ENCODE data around the gene ANKAR. TPM values are rescaled to one million over a fixed set of nuclear protein-coding genes. Genes with fewer than 3 reads are reported as not detected.

The ANKAR gene
- total RNA-seq, 1 experiment from 2014 or later, result 0.84 TPM

GRCh38 chr2:189627789-189628188, 46.7 kb upstream of the ANKAR start:
- intact Hi-C loops (cut with micrococcal nuclease), result no loop called here
- Histone ChIP-seq H3K9me3 (ENCODE audit: control insufficient read depth in 1 of 2, insufficient read depth in 1 of 2, low read depth in 1 of 2, low read length in 2 of 2) (no peaks in the 10 kb centered on the region), H3K9ac (ENCODE audit: low read length) (no peak overlapping the region)

More at GRCh38 chr2:189627789-189628188, 46.7 kb upstream of the ANKAR start:
- Histone ChIP-seq H4K20me1 (ENCODE audit: insufficient read depth) (no peaks in the 10 kb centered on the region), H3K27ac (ENCODE audit: low read depth, low read length) (no peak overlapping the region), H2AFZ (ENCODE audit: low read depth, low read length, poor library complexity, severe bottlenecking) (no peak overlapping the region), H3K36me3 (ENCODE audit: control insufficient read depth in 1 of 2, insufficient read depth in 2 of 2, low read length in 2 of 2) (no peaks in the 10 kb centered on the region), H3K27me3 (ENCODE audit: insufficient read depth, low read length) (no peaks in the 10 kb centered on the region), H3K9me2 (ENCODE audit: insufficient read depth) (no peaks in the 10 kb centered on the region), H3K4me2 (ENCODE audit: low read length) (no peak overlapping the region), H3K4me3 (replicated peaks in 1 of 2; ENCODE audit: low read depth in 1 of 2, low read length in 2 of 2) (no peak overlapping the region), H3K79me2 (ENCODE audit: insufficient read depth, low read length) (no peaks in the 10 kb centered on the region), H3K4me1 (ENCODE audit: control insufficient read depth in 1 of 2, insufficient read depth in 2 of 2, low read length in 2 of 2) (peaks cover 6 to 13% of the 10 kb centered on the region in 2 experiments; a peak in 3 of 4 replicates)
- CTCF ChIA-PET, result no interaction called here
- RAD21 ChIA-PET (ENCODE audit: low non-redundant PET in 1 of 2, low total read pairs in 2 of 2, uncharacterized antibody in 2 of 2, unreplicated experiment in 2 of 2), result no interaction called here
- TF ChIP-seq POLR2A (IDR thresholded peaks at IDR 0.05; ENCODE audit: borderline replicate concordance, extremely low read depth, insufficient read depth, insufficient read length) (no peak), EZH2phosphoT487 (IDR thresholded peaks at IDR 0.05; ENCODE audit: borderline replicate concordance) (no peak), ZFX (IDR thresholded peaks at IDR 0.05) (no peak), SIN3A (IDR thresholded peaks at IDR 0.05; ENCODE audit: low read depth) (no peak), CTCF (IDR thresholded peaks at IDR 0.05 in 2 of 3, conservative IDR thresholded peaks at IDR 0.05 in 1 of 3; ENCODE audit: borderline replicate concordance in 1 of 3, insufficient read depth in 1 of 3, low read depth in 2 of 3, low read length in 2 of 3) (no peak), YY1 (IDR thresholded peaks at IDR 0.05; ENCODE audit: extremely low read depth, insufficient replicate concordance, low read depth, low read length) (no peak), SP1 (IDR thresholded peaks at IDR 0.05; ENCODE audit: low read depth) (no peak), FOSL1 (IDR thresholded peaks at IDR 0.05; ENCODE audit: low read depth) (no peak), ATF3 (IDR thresholded peaks at IDR 0.05) (no peak), TCF7L2 (IDR thresholded peaks at IDR 0.05; ENCODE audit: borderline replicate concordance, extremely low read depth, insufficient read depth, insufficient read length) (no peak)
- POLR2A ChIA-PET, result no interaction called here
- DNase-seq (ENCODE audit: low read depth, low spot score), result no peak
- ATAC-seq, result no peak
- no TSS peak for BruUV-seq (replicated peaks)
